Measurements from ENCODE around the gene DIAPH1.

DNA sequence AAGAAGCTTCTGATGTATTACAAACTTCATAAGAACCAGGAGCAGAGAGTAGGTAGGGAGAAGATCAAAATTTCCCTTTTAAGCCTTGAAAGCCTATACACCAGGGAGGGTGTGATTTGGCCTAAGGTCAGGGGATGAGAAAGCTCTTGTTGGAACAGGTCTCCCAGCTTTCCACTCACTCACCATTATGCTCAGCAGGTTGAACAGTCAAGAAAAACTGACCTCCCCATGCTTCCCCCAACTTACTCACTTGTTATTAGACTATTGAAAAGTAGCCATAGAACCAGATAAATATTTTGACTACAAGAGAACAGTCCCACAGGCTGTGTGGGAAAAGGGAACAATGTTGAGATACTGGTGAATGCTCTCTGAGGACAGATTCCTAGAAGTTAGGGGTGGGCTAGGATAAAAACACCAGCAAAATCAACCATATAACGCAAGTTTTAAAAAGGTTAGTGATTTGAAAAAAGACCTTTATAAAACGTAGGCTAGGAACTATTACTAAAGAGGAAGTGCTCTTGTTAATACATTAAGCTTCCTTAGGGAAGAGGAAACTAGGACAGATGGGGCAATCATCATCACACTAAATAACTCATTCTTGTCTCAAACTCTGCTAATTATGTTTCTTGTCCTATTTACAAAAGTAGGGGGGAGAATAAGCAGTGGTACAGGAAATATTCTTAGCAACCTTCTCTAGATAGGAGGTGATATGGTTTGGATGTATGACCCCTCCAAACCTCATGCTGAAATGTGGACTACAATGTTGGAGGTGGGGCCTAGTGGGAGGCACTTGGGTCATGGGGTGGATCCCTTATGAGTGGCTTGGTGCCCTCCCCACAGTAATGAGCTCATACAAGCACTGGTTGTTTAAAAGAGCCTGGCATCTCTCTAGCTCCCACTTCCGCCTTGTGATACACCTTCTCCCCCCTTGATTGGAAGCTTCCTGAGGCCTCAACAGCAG lies 98.9 kb downstream of the DIAPH1 start:
- TF ChIP-seq CTCF (IDR thresholded peaks at IDR 0.05 in 2 of 3, conservative IDR thresholded peaks at IDR 0.05 in 1 of 3; ENCODE audit: borderline replicate concordance in 1 of 3, insufficient read depth in 1 of 3, low read depth in 2 of 3, low read length in 2 of 3) = no peak
- no peak for TF ChIP-seq POLR2A (IDR thresholded peaks at IDR 0.05; ENCODE audit: borderline replicate concordance, extremely low read depth, insufficient read depth, insufficient read length)
- TF ChIP-seq RAD21 (IDR thresholded peaks at IDR 0.05; ENCODE audit: low read depth) = no peak
- TF ChIP-seq, protein P1, sequence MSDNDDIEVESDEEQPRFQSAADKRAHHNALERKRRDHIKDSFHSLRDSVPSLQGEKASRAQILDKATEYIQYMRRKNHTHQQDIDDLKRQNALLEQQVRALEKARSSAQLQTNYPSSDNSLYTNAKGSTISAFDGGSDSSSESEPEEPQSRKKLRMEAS (IDR thresholded peaks at IDR 0.05) = no peak
- TF ChIP-seq EZH2phosphoT487 (IDR thresholded peaks at IDR 0.05; ENCODE audit: borderline replicate concordance) = no peak
- no peak for TF ChIP-seq EZH2 (IDR thresholded peaks at IDR 0.05)
- TF ChIP-seq SIN3A (IDR thresholded peaks at IDR 0.05; ENCODE audit: low read depth) = no peak
- no peak for TF ChIP-seq REST (IDR thresholded peaks at IDR 0.05; ENCODE audit: low read depth)
- no peak for TF ChIP-seq ZNF274 (IDR thresholded peaks at IDR 0.05; ENCODE audit: low read depth, low read length)
- no peak for TF ChIP-seq FOSL1 (IDR thresholded peaks at IDR 0.05; ENCODE audit: low read depth)
- no peak for TF ChIP-seq ZFX (IDR thresholded peaks at IDR 0.05)
- no peak for TF ChIP-seq CBX3 (IDR thresholded peaks at IDR 0.05; ENCODE audit: low read depth)
- no peak for TF ChIP-seq EGR1 (IDR thresholded peaks at IDR 0.05; ENCODE audit: low read depth)
- no peak for TF ChIP-seq TCF7L2 (IDR thresholded peaks at IDR 0.05; ENCODE audit: borderline replicate concordance, extremely low read depth, insufficient read depth, insufficient read length)

Measured in HCT116 (cell line).